ENCODE measurements around the gene ATP6V1G1. TPM values are rescaled to one million over a fixed set of nuclear protein-coding genes. Genes with fewer than 3 reads are reported as not detected.
"Not testable (repeated sequence)": the region's sequence is repeated elsewhere in the genome, so short reads cannot be mapped to it uniquely, and the experiment has no call there.

The ATP6V1G1 gene
- total RNA-seq, 4 donors from 2014 or later = 152 to 214 (median 185) TPM

DNA sequence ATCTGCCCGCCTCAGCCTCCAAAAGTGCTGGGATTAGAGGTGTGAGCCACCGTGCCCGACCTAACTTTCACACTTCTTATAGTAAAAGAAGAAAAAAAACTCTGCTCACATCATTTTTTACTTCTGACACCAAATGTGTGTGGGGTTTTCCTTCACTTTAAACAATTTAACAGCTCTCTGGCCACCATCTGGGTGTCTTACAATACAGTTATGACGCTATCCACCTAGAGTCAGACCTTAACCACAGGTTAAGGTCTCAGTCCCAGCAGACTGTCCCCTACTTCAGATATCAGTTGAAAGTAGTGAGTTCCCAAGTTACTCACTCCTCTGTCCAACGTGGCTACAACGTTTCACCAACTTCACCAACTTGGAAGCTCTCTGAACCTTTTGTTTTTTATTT, 15.4 kb upstream of the ATP6V1G1 start:
- DNase-seq (ENCODE audit: low spot score in 2 of 2) = no peak
- intact Hi-C loops (cut with DNase I; ENCODE audit: low total_unique reads) = no loop called here
- no peak for TF ChIP-seq POLR2A (IDR thresholded peaks at IDR 0.05)
- TF ChIP-seq, protein P1, sequence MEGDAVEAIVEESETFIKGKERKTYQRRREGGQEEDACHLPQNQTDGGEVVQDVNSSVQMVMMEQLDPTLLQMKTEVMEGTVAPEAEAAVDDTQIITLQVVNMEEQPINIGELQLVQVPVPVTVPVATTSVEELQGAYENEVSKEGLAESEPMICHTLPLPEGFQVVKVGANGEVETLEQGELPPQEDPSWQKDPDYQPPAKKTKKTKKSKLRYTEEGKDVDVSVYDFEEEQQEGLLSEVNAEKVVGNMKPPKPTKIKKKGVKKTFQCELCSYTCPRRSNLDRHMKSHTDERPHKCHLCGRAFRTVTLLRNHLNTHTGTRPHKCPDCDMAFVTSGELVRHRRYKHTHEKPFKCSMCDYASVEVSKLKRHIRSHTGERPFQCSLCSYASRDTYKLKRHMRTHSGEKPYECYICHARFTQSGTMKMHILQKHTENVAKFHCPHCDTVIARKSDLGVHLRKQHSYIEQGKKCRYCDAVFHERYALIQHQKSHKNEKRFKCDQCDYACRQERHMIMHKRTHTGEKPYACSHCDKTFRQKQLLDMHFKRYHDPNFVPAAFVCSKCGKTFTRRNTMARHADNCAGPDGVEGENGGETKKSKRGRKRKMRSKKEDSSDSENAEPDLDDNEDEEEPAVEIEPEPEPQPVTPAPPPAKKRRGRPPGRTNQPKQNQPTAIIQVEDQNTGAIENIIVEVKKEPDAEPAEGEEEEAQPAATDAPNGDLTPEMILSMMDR (IDR thresholded peaks at IDR 0.05) = no peak
- H3K4me3 ChIP-seq (ENCODE audit: low read depth, poor library complexity, severe bottlenecking) = no peak overlapping the region
- 77 to 85% methylated on average over 6 of the region's 6 CpGs for WGBS, 2 donors

GRCh38 chr9:114574438-114574837, 13.1 kb upstream of the ATP6V1G1 start:
- intact Hi-C loops (cut with DNase I; ENCODE audit: low total_unique reads) = no loop called here
- no peak for TF ChIP-seq POLR2A (IDR thresholded peaks at IDR 0.05)
- TF ChIP-seq, protein P1 (IDR thresholded peaks at IDR 0.05) = no peak
- no peak overlapping the region for H3K4me3 ChIP-seq (ENCODE audit: low read depth, poor library complexity, severe bottlenecking)
- WGBS, 2 donors = 43 to 61% methylated on average over 1 of the region's 1 CpG
- no peak for DNase-seq (ENCODE audit: low spot score in 2 of 2)

GRCh38 chr9:114576779-114577178, 10.8 kb upstream of the ATP6V1G1 start:
- DNase-seq (ENCODE audit: low spot score in 2 of 2); H3K4me3 ChIP-seq (ENCODE audit: low read depth, poor library complexity, severe bottlenecking); intact Hi-C loops (cut with DNase I; ENCODE audit: low total_unique reads): not testable (repeated sequence)
- WGBS, 2 donors = 74 to 78% methylated on average over 5 of the region's 5 CpGs

GRCh38 chr9:114578134-114578533, 9.4 kb upstream of the ATP6V1G1 start:
- 77 to 85% methylated on average over 5 of the region's 5 CpGs for WGBS, 2 donors
- DNase-seq (ENCODE audit: low spot score in 2 of 2); H3K4me3 ChIP-seq (ENCODE audit: low read depth, poor library complexity, severe bottlenecking); intact Hi-C loops (cut with DNase I; ENCODE audit: low total_unique reads): not testable (repeated sequence)

GRCh38 chr9:114580609-114581193, 6.9 kb upstream of the ATP6V1G1 start:
- DNase-seq (ENCODE audit: low spot score in 2 of 2) = no peak
- 88 to 96% methylated on average over 2 of the region's 2 CpGs for WGBS, 2 donors
- no peak for TF ChIP-seq POLR2A (IDR thresholded peaks at IDR 0.05)
- TF ChIP-seq, protein P1 (IDR thresholded peaks at IDR 0.05) = no peak
- intact Hi-C loops (cut with DNase I; ENCODE audit: low total_unique reads) = loop anchor here (10.0 kb wide), 1 partner anchor 66 kb away; no protein-coding TSS in a partner anchor
- no peak overlapping the region for H3K4me3 ChIP-seq (ENCODE audit: low read depth, poor library complexity, severe bottlenecking)

DNA sequence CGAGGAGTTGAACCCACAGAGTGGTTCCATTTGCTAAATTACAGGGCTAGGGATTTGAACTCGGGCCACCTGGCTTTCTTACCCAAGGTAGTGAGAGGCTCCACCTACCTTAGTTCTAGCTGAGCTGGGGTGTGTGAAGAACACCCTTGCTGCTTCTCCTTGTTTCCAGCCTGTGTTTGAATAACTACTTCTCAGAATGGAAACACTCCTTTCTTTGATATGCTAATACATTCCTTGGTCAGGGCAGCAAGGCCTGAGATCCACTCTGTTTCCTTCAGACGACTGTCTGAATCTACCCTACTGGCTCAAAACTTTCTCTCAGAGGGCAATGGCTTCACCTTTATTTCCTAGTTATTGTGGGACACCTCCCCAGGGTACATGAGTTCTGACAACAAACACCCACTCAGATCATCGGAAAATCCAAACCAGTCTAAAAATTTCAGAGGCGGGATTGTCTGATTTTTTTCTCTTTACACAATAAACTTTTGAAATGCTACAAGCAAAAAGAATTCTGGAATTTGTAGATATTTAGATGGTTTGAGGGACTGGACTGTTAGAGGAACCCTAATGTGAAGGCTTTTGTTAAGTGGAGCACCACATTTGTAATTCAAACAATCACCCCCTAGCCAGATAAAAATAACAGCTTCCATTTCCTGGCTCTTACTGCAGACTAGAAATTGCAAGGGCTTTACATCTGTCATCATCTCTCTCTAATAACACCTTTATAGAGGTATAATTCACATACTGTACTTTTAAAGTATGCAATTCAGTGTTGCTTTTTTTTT, 4.0 kb upstream of the ATP6V1G1 start:
- H3K4me3 ChIP-seq (ENCODE audit: low read depth, poor library complexity, severe bottlenecking) = no peak overlapping the region
- DNase-seq (ENCODE audit: low spot score in 2 of 2) = no peak
- TF ChIP-seq, protein P1 (IDR thresholded peaks at IDR 0.05) = no peak
- no peak for TF ChIP-seq POLR2A (IDR thresholded peaks at IDR 0.05)
- intact Hi-C loops (cut with DNase I; ENCODE audit: low total_unique reads) = loop anchor here (10.0 kb wide), 1 partner anchor 69 kb away; no protein-coding TSS in a partner anchor
- 64 to 73% methylated on average over 5 of the region's 5 CpGs for WGBS, 2 donors

Data from lower leg skin (tissue), 4 donors.